ENCODE measurements around the gene MIS18A.
"Not testable (repeated sequence)": the region's sequence is repeated elsewhere in the genome, so short reads cannot be mapped to it uniquely, and the experiment has no call there.

The MIS18A gene

GRCh38 chr21:32311621-32312020 lies 32.8 kb upstream of the MIS18A start:
- H3K27me3 ChIP-seq = no peaks in the 10 kb centered on the region
- peaks cover 9% of the 10 kb centered on the region for H3K36me3 ChIP-seq
- H3K4me3 ChIP-seq (ENCODE audit: low read depth in 1 of 2, low read length in 1 of 2) = no peak overlapping the region
- no peaks in the 10 kb centered on the region for H3K4me1 ChIP-seq (ENCODE audit: control insufficient read depth in 1 of 2, insufficient read depth in 1 of 2, low read depth in 1 of 2, low read length in 1 of 2)
- no peak overlapping the region for H3K27ac ChIP-seq
- no peaks in the 10 kb centered on the region for H3K9me3 ChIP-seq
- no peak for TF ChIP-seq CTCF (IDR thresholded peaks at IDR 0.05)

- H3K9me3 ChIP-seq; H3K4me3 ChIP-seq (ENCODE audit: low read depth in 1 of 2, low read length in 1 of 2); H3K27ac ChIP-seq; H3K27me3 ChIP-seq; H3K4me1 ChIP-seq (ENCODE audit: control insufficient read depth in 1 of 2, insufficient read depth in 1 of 2, low read depth in 1 of 2, low read length in 1 of 2); H3K36me3 ChIP-seq: not testable (repeated sequence)
Observed at GRCh38 chr21:32310976-32311375, 32.1 kb upstream of the MIS18A start.

GRCh38 chr21:32309906-32310460 lies 31.1 kb upstream of the MIS18A start:
- no peaks in the 10 kb centered on the region for H3K4me1 ChIP-seq (ENCODE audit: control insufficient read depth in 1 of 2, insufficient read depth in 1 of 2, low read depth in 1 of 2, low read length in 1 of 2)
- no peak for TF ChIP-seq CTCF (IDR thresholded peaks at IDR 0.05)
- H3K4me3 ChIP-seq (ENCODE audit: low read depth in 1 of 2, low read length in 1 of 2) = no peak overlapping the region
- no peaks in the 10 kb centered on the region for H3K36me3 ChIP-seq
- H3K9me3 ChIP-seq = no peaks in the 10 kb centered on the region
- H3K27me3 ChIP-seq = no peaks in the 10 kb centered on the region
- H3K27ac ChIP-seq = no peak overlapping the region

GRCh38 chr21:32308696-32309095 lies 29.8 kb upstream of the MIS18A start:
- Histone ChIP-seq H3K9me3 (no peaks in the 10 kb centered on the region), H3K4me3 (ENCODE audit: low read depth in 1 of 2, low read length in 1 of 2) (no peak overlapping the region), H3K27me3 (no peaks in the 10 kb centered on the region), H3K27ac (no peak overlapping the region), H3K4me1 (ENCODE audit: control insufficient read depth in 1 of 2, insufficient read depth in 1 of 2, low read depth in 1 of 2, low read length in 1 of 2) (no peaks in the 10 kb centered on the region), H3K36me3 (no peaks in the 10 kb centered on the region)
- TF ChIP-seq CTCF (IDR thresholded peaks at IDR 0.05) = no peak

- H3K27ac ChIP-seq = no peak overlapping the region
- TF ChIP-seq CTCF (IDR thresholded peaks at IDR 0.05) = no peak
- no peak overlapping the region for H3K4me3 ChIP-seq (ENCODE audit: low read depth in 1 of 2, low read length in 1 of 2)
- H3K36me3 ChIP-seq = no peaks in the 10 kb centered on the region
- H3K9me3 ChIP-seq = no peaks in the 10 kb centered on the region
- no peaks in the 10 kb centered on the region for H3K27me3 ChIP-seq
- no peaks in the 10 kb centered on the region for H3K4me1 ChIP-seq (ENCODE audit: control insufficient read depth in 1 of 2, insufficient read depth in 1 of 2, low read depth in 1 of 2, low read length in 1 of 2)
Observed at GRCh38 chr21:32307706-32308105, 28.9 kb upstream of the MIS18A start.

- Histone ChIP-seq H3K27me3 (no peaks in the 10 kb centered on the region), H3K9me3 (no peaks in the 10 kb centered on the region), H3K4me1 (ENCODE audit: control insufficient read depth in 1 of 2, insufficient read depth in 1 of 2, low read depth in 1 of 2, low read length in 1 of 2) (no peaks in the 10 kb centered on the region), H3K27ac (no peak overlapping the region), H3K4me3 (ENCODE audit: low read depth in 1 of 2, low read length in 1 of 2) (no peak overlapping the region), H3K36me3 (no peaks in the 10 kb centered on the region)
- TF ChIP-seq CTCF (IDR thresholded peaks at IDR 0.05) = no peak
Observed at GRCh38 chr21:32306021-32306780, 27.4 kb upstream of the MIS18A start.

Measured in neutrophil (primary cell).